B cell (primary cell): Measurements from ENCODE around the gene PPP1R13B. TPM values are rescaled to one million over a fixed set of nuclear protein-coding genes. Genes with fewer than 3 reads are reported as not detected.

ENCODE experiments used
- ATAC-seq: fragments of 200-7000 bp; cut with Tn5 transposase; one replicate; pipeline ENCODE4 v1.10.0; 2021; ENCODE audit warnings: low read depth, mild to moderate bottlenecking, moderate number of reproducible peaks, moderate library complexity
- CTCF ChIA-PET: fragments of 350-600 bp; sonication (Branson Sonifier 250); formaldehyde crosslinking; loops from one replicate; lab custom pipeline; 2021; ENCODE audit warnings: antibody characterized with exemption, inconsistent platforms; lab: Charles Lee
- POLR2A ChIA-PET: fragments of 350-600 bp; sonication (Branson Sonifier 250); formaldehyde crosslinking; loops from one replicate; lab custom pipeline; 2021; ENCODE audit warnings: antibody characterized with exemption; lab: Charles Lee
- DNase-seq: peaks from one replicate; pipeline ENCODE4 v3.0.0; 2013
- H2AFZ ChIP-seq: 2 replicates; pipeline ENCODE4 v1.6.1; 2012; ENCODE audit warnings: mild to moderate bottlenecking, low read depth, low read length; ENCODE audit not compliant: insufficient read depth, poor library complexity, severe bottlenecking
- H3K27ac ChIP-seq, 2 donors: 1 replicate in 1 of 2; 2 replicates in 1 of 2; pipeline ENCODE4 v1.5.1; 2012 to 2013; ENCODE audit warnings: low read length in 2 of 2, mild to moderate bottlenecking in 2 of 2, moderate library complexity in 1 of 2
- H3K27me3 ChIP-seq, 4 experiments: fragments of 200-600 bp in 1 of 4; sonication (generic) in 1 of 4; replicated peaks in 1 of 4; 1 replicate in 2 of 4; 2 replicates in 2 of 4; pipeline versions ENCODE4 v1.6.1 to v1.7.0; 2013 to 2016; ENCODE audit warnings: low read length in 3 of 4, mild to moderate bottlenecking in 2 of 4, mixed read lengths in 1 of 4, moderate library complexity in 1 of 4; ENCODE audit not compliant: insufficient read depth in 4 of 4, control insufficient read depth in 3 of 4; ENCODE audit errors: control extremely low read depth in 1 of 4
- H3K36me3 ChIP-seq, 2 experiments: replicated peaks in 1 of 2; 1 replicate in 1 of 2; 2 replicates in 1 of 2; pipeline versions ENCODE4 v1.6.1 to v1.7.1; 2013; ENCODE audit warnings: low read length in 1 of 2; ENCODE audit not compliant: insufficient read depth in 2 of 2, control insufficient read depth in 1 of 2; ENCODE audit errors: control extremely low read depth in 1 of 2, extremely low read depth in 1 of 2
- H3K4me1 ChIP-seq, 2 donors: fragments of 200-600 bp in 1 of 2; sonication (generic) in 1 of 2; 1 replicate in 1 of 2; 2 replicates in 1 of 2; pipeline versions ENCODE4 v1.5.1 to v1.6.1; 2013 to 2017; ENCODE audit warnings: low read length in 2 of 2; ENCODE audit not compliant: control insufficient read depth in 2 of 2, insufficient read depth in 2 of 2
- H3K4me2 ChIP-seq: replicated peaks from 2 replicates; pipeline ENCODE3; 2012; ENCODE audit warnings: mild to moderate bottlenecking, low read depth, low read length; ENCODE audit not compliant: poor library complexity, severe bottlenecking
- H3K4me3 ChIP-seq, 5 experiments: fragments of 200-600 bp in 1 of 5; sonication (generic) in 1 of 5; 1 replicate in 3 of 5; 2 replicates in 2 of 5; pipeline versions ENCODE4 v1.5.1 to v1.7.0; 2011 to 2016; ENCODE audit warnings: low read length in 4 of 5, mild to moderate bottlenecking in 4 of 5, low read depth in 2 of 5, control low read depth in 1 of 5, moderate library complexity in 1 of 5; ENCODE audit not compliant: insufficient read depth in 1 of 5; ENCODE audit errors: control extremely low read depth in 1 of 5, extremely low read depth in 1 of 5
- H3K79me2 ChIP-seq: fragments of 200-600 bp; sonication (generic); one replicate; pipeline ENCODE4 v1.6.0; 2016; ENCODE audit warnings: low read length; ENCODE audit not compliant: control insufficient read depth, insufficient read depth
- H3K9ac ChIP-seq: fragments of 200-600 bp; sonication (generic); 2 replicates; pipeline ENCODE4 v1.6.1; 2017; ENCODE audit warnings: mild to moderate bottlenecking, low read length, moderate library complexity
- H3K9me3 ChIP-seq, 3 donors: one replicate each; pipeline versions ENCODE4 v1.6.1 to v1.7.1; 2013; ENCODE audit warnings: low read length in 2 of 3; ENCODE audit not compliant: control insufficient read depth in 2 of 3, insufficient read depth in 1 of 3; ENCODE audit errors: control extremely low read depth in 1 of 3
- H4K20me1 ChIP-seq: 2 replicates; pipeline ENCODE4 v1.6.0; 2012; ENCODE audit warnings: mild to moderate bottlenecking, low read length; ENCODE audit not compliant: insufficient read depth, control insufficient read depth, poor library complexity, severe bottlenecking
- H3K27ac Mint-ChIP-seq: one replicate; pipeline ENCODE4 v1.8.0; 2021; ENCODE audit warnings: mixed read lengths
- H3K27me3 Mint-ChIP-seq: one replicate; pipeline ENCODE4 v1.8.0; 2021; ENCODE audit warnings: mixed read lengths
- H3K4me1 Mint-ChIP-seq: one replicate; pipeline ENCODE4 v1.8.0; 2021; ENCODE audit warnings: mixed read lengths
- H3K4me3 Mint-ChIP-seq: one replicate; pipeline ENCODE4 v1.8.0; 2021; ENCODE audit warnings: mixed read lengths
- H3K9me3 Mint-ChIP-seq: one replicate; pipeline ENCODE4 v1.8.0; 2022; ENCODE audit warnings: mixed read lengths; ENCODE audit not compliant: insufficient read depth
- EZH2 ChIP-seq: IDR thresholded peaks from 2 replicates; pipeline ENCODE4 v1.6.1; 2012; ENCODE audit warnings: borderline replicate concordance, low read depth, mild to moderate bottlenecking, moderate library complexity, low read length; ENCODE audit not compliant: insufficient read depth, poor library complexity, severe bottlenecking
- WGBS: methylation state at CpG from one replicate; pipeline ENCODE4 v1.1.5; 2013; ENCODE audit warnings: missing lambda C conversion rate; ENCODE audit not compliant: insufficient coverage; 5-methylcytosine and 5-hydroxymethylcytosine counted together
- intact Hi-C: fragments of 100-400 bp; cut with micrococcal nuclease; formaldehyde crosslinking; loops from one replicate; pipeline ENCODE4 v1.10.0; 2022
- polyA plus RNA-seq: library from polyadenylated mRNA; depleted of rRNA; stranded (reverse); fragments of >200 nt; gene quantifications from 2 replicates; pipeline ENCODE4 v1.2.3, GENCODE V29; 2012
- total RNA-seq, 2 donors: library from RNA; stranded (reverse); fragments of 120-200 nt in 1 of 2; gene quantifications; 1 replicate in 1 of 2; 2 replicates in 1 of 2; pipeline versions ENCODE4 v1.2.3 to v1.2.4, GENCODE V29; 2013 to 2022
- TF ChIP-seq, protein P1 (sequence below): fragments of 200-600 bp; IDR thresholded peaks from one replicate; pipeline ENCODE4 v1.8.0; 2022; ENCODE audit warnings: antibody characterized with exemption, mild to moderate bottlenecking

Gene PPP1R13B
- total and polyA plus RNA-seq, 2 donors (not counting 1 experiment from before 2014, with no cell fraction given) = 10.1 to 27.7 TPM

DNA sequence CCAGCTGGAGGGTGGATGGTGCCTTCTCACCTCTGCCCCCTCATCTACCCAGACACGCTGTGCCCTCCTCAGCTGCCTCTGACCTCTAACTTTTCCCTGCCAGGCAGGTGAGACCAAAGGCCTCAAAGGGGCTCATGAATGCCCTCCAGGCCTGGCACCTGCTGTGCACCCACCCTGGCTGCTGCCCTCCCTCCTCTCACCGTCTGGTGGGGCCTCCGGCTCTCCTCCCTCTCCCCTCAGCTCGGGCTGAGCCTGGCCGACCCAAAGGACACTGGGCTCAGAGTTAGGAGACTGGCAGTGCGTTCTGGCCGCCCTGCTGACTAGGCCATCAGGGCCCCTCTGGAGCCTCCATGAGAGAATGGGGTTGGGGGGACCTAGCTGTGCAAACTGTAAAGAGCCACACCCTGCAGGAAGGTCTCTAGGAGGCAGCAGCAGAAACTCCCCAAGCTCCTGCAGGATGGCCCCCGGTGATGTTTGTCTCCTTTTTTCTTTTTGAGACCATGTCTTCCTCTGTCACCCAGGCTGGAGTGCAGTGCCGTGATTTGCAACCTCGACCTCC is 40.3 kb upstream of the PPP1R13B start:
- Histone ChIP-seq H3K27ac (no peak overlapping the region), H4K20me1 (no peaks in the 10 kb centered on the region), H3K9ac (no peak overlapping the region), H3K36me3 (no peaks in the 10 kb centered on the region), H3K79me2 (no peaks in the 10 kb centered on the region), H3K9me3 (no peaks in the 10 kb centered on the region), H2AFZ (no peak overlapping the region), H3K4me1 (no peaks in the 10 kb centered on the region), H3K27me3 (peaks cover 0 to 3% (median 0%) of the 10 kb centered on the region in 4 experiments), H3K4me3 (no peak overlapping the region), H3K4me2 (no peak overlapping the region)
- H3K4me1 Mint-ChIP-seq = no peaks in the 10 kb centered on the region
- H3K4me3 Mint-ChIP-seq = no peak overlapping the region
- H3K27me3 Mint-ChIP-seq = no peaks in the 10 kb centered on the region
- TF ChIP-seq EZH2 = no peak
- TF ChIP-seq, protein P1, sequence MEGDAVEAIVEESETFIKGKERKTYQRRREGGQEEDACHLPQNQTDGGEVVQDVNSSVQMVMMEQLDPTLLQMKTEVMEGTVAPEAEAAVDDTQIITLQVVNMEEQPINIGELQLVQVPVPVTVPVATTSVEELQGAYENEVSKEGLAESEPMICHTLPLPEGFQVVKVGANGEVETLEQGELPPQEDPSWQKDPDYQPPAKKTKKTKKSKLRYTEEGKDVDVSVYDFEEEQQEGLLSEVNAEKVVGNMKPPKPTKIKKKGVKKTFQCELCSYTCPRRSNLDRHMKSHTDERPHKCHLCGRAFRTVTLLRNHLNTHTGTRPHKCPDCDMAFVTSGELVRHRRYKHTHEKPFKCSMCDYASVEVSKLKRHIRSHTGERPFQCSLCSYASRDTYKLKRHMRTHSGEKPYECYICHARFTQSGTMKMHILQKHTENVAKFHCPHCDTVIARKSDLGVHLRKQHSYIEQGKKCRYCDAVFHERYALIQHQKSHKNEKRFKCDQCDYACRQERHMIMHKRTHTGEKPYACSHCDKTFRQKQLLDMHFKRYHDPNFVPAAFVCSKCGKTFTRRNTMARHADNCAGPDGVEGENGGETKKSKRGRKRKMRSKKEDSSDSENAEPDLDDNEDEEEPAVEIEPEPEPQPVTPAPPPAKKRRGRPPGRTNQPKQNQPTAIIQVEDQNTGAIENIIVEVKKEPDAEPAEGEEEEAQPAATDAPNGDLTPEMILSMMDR = no peak
- no peaks in the 10 kb centered on the region for H3K9me3 Mint-ChIP-seq
- no peak overlapping the region for H3K27ac Mint-ChIP-seq
- ATAC-seq = no peak
- CTCF ChIA-PET = no interaction called here
- intact Hi-C loops = no loop called here
- DNase-seq = no peak
- 84% methylated on average over 6 of the region's 10 CpGs for WGBS
- POLR2A ChIA-PET = no interaction called here

DNA sequence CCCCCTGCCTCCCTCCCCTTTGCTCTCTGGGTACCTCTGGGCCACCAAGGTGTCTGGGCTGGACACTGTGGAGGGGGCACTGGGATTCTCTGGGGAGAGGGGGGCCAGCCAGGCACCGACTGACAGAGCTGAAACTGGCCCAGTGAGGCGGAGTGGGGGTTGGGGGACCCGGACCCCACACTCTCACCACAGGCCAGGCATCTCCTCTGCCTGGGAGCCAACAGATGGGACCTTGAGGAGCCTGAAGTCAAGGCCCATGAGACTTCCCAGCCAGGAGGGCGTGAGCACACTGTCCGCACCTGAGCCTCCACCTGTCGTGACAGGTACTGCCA is 39.8 kb upstream of the PPP1R13B start:
- H3K9ac ChIP-seq = no peak overlapping the region
- ATAC-seq = no peak

More for the DNA sequence above, 39.8 kb upstream of the PPP1R13B start:
- intact Hi-C loops = no loop called here
- DNase-seq = no peak
- CTCF ChIA-PET = no interaction called here
- Histone ChIP-seq H3K9me3 (no peaks in the 10 kb centered on the region), H4K20me1 (no peaks in the 10 kb centered on the region), H3K36me3 (no peaks in the 10 kb centered on the region), H3K27ac (no peak overlapping the region), H2AFZ (no peak overlapping the region), H3K4me3 (no peak overlapping the region), H3K79me2 (no peaks in the 10 kb centered on the region), H3K4me1 (no peaks in the 10 kb centered on the region), H3K4me2 (no peak overlapping the region), H3K27me3 (peaks cover 0 to 7% (median 0%) of the 10 kb centered on the region in 4 experiments)
- no peak overlapping the region for H3K27ac Mint-ChIP-seq
- H3K4me3 Mint-ChIP-seq = no peak overlapping the region
- H3K4me1 Mint-ChIP-seq = no peaks in the 10 kb centered on the region
- H3K27me3 Mint-ChIP-seq = peaks cover 4% of the 10 kb centered on the region
- TF ChIP-seq, protein P1 = no peak
- TF ChIP-seq EZH2 = no peak
- POLR2A ChIA-PET = no interaction called here
- H3K9me3 Mint-ChIP-seq = no peaks in the 10 kb centered on the region
- WGBS = 74% methylated on average over 5 of the region's 6 CpGs
